Transverse colon (tissue), 3 donors: Measurements from ENCODE around the gene CLP1.

Experiments
- EP300 ChIP-seq: sonication (generic); formaldehyde crosslinking; IDR thresholded peaks from one replicate; pipeline ENCODE4 v1.6.1; 2017; ENCODE audit warnings: antibody characterized with exemption, low read depth
- POLR2A ChIP-seq: fragments of 450-650 bp; IDR thresholded peaks from one replicate; pipeline ENCODE4 v1.6.1; 2016; ENCODE audit warnings: antibody characterized with exemption, mild to moderate bottlenecking, moderate library complexity
- TF ChIP-seq, protein P1 (sequence below), 5 experiments: fragments of 200-600 bp in 3 of 5; fragments of 450-650 bp in 2 of 5; sonication (generic) in 3 of 5; IDR thresholded peaks; 1 replicate in 2 of 5; 2 replicates in 3 of 5; pipeline ENCODE4 v1.5.1; 2016 to 2017; ENCODE audit warnings: antibody characterized with exemption in 5 of 5, inconsistent platforms in 3 of 5, mild to moderate bottlenecking in 2 of 5, moderate library complexity in 1 of 5

DNA sequence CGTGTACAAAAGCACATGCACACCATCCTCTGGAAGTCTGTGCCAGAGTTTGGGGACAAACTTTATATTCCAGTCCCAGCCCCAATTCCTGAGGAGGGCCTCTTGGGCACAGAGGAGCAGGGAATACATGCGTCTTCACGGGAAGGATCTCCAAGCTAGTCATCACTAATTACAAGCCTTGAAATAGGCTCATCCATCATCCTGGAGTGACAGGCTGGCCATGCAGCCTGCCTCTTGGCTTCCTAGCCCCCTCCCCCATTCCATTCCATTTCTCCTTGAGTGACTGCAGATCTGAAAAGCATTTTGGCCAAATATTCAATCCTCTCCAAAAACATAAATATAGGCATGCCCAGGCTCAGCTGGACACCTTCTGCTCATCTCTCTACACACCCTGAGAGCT is 35.3 kb upstream of the CLP1 start:
- TF ChIP-seq, protein P1, sequence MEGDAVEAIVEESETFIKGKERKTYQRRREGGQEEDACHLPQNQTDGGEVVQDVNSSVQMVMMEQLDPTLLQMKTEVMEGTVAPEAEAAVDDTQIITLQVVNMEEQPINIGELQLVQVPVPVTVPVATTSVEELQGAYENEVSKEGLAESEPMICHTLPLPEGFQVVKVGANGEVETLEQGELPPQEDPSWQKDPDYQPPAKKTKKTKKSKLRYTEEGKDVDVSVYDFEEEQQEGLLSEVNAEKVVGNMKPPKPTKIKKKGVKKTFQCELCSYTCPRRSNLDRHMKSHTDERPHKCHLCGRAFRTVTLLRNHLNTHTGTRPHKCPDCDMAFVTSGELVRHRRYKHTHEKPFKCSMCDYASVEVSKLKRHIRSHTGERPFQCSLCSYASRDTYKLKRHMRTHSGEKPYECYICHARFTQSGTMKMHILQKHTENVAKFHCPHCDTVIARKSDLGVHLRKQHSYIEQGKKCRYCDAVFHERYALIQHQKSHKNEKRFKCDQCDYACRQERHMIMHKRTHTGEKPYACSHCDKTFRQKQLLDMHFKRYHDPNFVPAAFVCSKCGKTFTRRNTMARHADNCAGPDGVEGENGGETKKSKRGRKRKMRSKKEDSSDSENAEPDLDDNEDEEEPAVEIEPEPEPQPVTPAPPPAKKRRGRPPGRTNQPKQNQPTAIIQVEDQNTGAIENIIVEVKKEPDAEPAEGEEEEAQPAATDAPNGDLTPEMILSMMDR (IDR thresholded peaks at IDR 0.05), result no peak
- no peak for TF ChIP-seq POLR2A
- TF ChIP-seq EP300, result no peak
